Left forelimb (tissue), 1 donor: Measurements from ENCODE around the gene SIL1.

Experiments
- DNase-seq: peaks from one replicate; pipeline ENCODE4 v3.0.0-alpha.2; 2018; ENCODE audit warnings: low spot score

The SIL1 gene

DNA sequence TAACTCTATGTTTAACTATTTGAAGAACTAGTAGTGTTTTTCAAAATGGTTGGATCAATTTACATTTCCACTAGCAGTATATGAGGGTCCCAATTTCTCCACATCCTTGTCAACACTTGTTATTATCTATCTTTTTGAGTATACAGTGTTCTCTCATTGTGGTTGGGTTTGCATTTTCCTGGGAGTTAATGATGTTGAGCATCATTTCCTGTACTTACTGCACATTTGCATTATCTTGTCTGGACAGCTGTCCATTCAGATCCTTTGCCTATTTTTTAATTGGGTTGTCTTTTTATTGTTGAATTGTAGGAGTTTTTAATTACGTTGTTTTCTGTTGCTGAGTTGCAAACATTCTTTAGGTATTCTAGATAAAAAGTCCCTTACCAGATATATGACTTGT, 219.6 kb downstream of the SIL1 start:
- DNase-seq: no peak

GRCh38 chr5:138978080-138978479, 220.1 kb downstream of the SIL1 start:
- DNase-seq: no peak

DNA sequence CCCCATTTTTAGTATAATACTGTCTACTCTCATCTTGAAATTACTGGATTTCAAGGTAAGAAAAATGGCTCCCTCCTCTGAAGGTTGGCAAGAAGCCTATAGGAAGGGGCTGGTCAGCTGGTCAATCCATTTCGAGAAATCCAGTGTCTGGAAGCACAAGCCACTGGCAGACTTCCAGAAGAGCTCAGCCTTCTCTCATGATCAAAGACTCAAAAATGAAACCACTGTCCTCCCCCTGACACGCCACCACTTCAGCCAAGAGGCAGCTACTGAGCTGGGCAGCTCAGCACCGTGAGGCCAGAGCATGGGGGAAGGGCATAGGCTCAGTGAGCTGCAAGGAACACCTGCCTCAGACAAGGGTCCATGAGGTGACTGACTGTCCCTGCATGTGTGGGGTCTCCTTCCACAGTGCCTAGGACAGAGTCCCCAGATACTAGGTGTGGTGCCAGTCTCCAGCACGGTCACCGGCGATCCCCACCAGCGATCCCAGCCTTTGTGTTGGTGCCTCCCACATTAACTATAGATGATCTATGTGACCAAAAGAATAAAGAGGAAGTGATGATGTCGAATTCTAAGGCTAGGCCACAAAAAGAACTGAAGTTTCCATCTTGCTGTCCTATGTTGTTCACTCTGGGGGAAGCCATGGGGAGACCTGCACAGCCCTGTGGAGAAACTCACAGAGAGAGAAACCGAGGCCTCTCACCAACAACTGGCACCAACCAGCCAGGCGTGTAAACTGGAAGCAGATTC, 222.9 kb downstream of the SIL1 start:
- DNase-seq: no peak

GRCh38 chr5:138974227-138975063, 223.7 kb downstream of the SIL1 start:
- no peak for DNase-seq

DNA sequence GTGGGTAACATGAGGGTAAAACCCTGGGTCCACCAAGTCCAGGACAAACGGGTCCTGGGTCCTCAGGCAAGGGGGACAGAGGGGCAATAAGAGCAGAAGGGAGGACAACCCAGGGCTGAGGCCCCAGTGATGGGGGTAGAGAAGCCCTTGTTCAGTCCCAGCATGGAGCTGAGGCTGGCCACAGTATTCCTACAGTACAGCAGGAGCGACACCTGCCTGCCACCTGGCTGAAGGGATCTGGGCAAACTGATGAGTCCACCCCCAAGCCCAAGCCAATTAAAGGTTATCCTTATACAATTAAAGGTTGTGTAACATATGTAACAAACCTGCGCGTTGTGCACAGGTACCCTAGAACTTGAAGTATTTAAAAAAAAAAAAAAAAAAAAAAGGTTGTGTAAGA, 225.3 kb downstream of the SIL1 start:
- no peak for DNase-seq

GRCh38 chr5:138972230-138972629, 225.9 kb downstream of the SIL1 start:
- no peak for DNase-seq

DNA sequence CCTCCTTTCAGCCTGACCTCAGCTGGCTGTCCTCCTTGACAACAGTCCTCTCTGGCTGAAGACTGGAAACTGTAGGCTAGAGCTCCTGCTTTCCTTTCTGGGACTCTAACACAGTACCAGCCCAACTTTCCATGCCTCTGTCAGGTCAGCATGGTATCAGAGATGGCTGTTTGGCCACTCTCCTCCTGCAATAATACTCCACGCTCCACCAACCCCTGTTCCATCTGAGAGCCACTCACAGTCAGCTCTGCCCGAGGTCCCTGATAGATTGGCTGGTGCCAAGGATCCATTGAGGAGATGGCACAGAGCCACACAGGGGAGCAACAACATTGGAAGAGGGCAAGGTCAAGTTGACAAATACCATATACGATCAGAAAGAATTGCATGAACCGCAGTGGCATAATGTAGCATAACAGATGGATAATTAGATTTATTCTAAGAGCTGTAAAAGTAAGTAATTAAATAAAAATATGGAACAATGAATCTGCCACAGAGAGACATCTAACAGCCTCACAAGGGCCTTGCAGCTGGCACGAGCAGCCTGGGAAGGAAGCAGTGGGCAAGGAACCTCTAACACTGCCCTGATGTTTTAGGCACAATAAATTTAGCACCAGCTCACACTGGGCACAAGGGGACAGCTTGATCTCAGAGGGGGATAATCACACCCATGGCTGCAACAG, 228.7 kb downstream of the SIL1 start:
- DNase-seq: no peak

GRCh38 chr5:138968601-138969000, 229.6 kb downstream of the SIL1 start:
- DNase-seq: no peak

DNA sequence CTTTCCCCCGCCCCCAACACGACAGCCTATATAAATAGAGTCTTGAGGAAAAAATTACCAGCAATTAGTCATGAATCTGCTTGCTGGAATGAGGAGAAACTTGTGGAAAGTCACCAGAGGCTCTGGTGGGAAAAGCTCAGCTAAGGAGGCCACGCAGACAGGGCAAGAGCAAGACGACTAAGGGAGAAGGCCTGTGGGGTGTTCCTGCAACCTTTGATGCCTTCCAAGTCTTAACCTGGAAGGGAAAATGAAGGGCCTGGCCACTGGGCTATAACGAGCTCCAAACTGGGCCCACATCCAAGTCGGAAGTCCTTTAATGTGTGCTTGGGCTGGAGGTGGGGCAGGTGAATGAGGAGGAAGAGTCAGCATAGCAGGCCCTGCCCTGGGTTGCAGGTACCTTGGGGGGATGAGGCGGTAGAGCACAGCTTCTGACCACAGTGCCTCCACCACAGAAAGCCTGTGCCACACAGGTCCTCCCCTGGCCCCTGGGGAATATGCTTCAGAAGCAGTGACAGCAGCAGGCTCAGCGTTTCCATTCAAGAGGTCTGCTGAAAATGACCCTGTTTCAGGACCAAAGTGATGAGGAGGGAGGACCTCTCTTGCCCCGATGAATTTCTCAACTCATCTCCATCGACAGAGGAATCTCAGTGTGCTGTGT, 230.2 kb downstream of the SIL1 start:
- no peak for DNase-seq

- DNase-seq: no peak
Observed at GRCh38 chr5:138966236-138966985, 231.8 kb downstream of the SIL1 start.

DNA sequence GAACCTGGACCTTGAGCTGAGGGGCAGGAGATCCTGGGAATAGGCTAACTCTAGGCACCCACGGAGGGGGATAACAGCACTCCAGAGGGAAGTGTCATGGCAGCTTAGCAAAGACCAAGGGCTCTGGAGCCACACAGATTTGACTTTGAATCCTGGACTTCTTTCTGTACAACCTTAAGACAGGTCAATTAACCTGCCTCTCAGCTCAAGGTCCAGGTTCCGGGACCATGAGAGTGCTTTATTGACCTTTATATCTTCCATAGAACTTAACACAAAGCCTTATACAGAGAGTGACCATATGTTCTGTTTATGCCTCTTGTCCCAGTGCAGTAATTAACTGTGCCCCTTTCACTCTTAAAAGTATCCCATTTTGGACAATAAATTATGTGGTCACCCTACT, 232.5 kb downstream of the SIL1 start:
- DNase-seq: no peak

DNA sequence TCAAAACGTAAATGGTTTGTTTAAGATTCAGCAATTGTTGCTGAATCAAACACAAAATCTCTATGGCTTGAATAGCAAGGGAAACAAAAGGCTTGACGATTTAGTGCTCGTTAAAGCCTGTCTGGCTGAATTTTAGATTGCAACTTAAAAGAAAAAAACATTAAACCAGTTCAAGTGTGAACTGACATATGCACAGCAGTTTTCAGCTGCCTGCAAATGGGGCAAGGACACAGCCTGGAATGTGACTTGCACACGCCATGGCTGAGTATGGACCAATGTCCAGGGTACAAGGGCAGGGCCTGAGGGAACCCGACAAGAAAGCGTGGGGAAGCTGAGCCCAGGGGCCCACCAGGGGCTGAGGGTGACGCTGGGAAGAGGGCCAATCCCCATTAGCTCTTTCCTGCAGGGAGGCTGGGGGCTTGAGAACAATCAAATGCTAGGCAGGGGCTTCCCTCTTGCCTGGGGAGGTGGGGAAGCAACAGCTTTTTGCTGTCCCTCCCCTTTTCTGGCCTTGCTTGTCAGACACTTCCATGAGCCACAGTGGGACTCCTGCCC, 233.4 kb downstream of the SIL1 start:
- DNase-seq: no peak

- DNase-seq: no peak
Observed at GRCh38 chr5:138963763-138964371, 234.3 kb downstream of the SIL1 start.

DNA sequence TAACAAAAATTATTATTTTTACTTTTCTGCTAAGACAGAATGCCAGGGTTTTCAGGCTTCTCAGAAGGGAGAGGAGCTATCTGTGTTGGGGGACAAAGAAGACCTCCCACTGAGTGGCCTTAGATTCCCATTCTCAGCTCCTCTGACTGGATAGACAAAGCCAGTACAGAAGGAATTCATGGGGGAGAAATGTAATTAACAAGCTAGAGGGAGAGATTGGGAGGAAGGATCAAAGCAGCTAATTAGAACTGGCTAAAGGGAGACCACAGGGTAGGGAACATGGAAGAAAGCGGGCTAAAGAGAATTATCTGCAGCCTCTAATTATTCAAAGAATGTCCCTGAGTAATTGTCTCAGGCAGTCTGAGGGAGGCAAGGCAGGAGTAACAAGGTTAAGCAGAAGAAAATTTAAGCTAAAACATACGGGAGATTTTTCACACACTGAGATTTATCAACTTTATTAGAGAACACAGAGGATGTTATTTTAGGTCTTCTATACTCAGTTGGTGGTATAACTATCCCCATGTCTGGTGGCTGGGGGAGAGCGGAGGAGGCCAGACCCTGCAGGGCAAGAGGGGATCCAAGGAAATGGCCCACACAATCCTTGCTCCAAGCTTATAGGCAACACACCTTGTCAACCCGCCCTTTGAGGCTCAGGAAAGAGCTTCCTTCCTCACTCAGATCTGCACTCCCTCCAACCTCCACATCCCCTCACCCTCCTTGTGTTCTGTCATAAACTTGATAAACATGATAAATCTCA, 235.4 kb downstream of the SIL1 start:
- DNase-seq: peak; percentile 23

DNA sequence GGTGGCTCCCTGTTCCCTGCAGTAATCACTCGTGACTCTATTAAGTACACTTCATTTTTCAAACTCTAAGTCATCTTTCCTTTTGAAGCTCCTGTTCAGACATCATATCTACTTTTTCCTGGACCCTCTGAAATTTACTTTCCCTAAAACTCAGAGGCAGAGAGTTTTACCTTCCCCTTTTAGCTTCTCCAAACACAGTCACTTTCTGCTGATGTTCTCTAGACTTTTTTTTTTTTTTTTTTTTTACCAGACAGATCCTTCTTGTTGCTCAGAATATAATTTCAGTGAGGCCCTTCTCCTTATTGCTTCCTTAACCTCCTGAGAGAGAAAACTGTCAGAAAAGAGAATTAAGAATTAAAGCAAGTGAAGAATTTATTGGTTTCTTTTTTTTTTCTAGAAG, 236.4 kb downstream of the SIL1 start:
- no peak for DNase-seq

GRCh38 chr5:138961221-138961620, 236.9 kb downstream of the SIL1 start:
- no peak for DNase-seq

DNA sequence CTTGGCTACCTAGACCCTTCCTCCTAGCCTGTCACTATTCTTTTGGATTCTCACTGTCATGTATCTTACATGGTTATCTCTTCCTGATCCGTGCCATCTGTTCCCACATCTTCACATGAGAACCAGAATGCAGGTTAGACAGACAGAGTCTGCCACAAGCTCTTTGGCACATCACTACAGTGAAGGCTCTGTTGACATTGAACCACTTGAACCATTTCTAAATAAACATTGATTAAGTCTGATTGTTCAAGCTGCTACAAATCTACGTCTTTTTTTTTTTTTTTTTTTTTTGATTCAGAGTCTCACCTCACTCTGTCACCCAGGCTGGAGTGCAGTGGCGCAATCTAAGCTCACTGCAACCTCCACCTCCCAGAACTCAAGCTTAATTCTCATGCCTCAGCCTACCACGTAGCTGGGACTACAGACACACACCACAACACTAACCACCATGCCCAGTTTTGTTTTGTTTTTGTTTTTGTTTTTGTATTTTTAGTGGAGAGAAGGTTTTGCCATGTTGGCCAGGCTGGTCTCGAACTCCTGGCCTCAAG, 237.9 kb downstream of the SIL1 start:
- DNase-seq: no peak

GRCh38 chr5:138956801-138957200, 241.4 kb downstream of the SIL1 start:
- peak; percentile 42 for DNase-seq

DNA sequence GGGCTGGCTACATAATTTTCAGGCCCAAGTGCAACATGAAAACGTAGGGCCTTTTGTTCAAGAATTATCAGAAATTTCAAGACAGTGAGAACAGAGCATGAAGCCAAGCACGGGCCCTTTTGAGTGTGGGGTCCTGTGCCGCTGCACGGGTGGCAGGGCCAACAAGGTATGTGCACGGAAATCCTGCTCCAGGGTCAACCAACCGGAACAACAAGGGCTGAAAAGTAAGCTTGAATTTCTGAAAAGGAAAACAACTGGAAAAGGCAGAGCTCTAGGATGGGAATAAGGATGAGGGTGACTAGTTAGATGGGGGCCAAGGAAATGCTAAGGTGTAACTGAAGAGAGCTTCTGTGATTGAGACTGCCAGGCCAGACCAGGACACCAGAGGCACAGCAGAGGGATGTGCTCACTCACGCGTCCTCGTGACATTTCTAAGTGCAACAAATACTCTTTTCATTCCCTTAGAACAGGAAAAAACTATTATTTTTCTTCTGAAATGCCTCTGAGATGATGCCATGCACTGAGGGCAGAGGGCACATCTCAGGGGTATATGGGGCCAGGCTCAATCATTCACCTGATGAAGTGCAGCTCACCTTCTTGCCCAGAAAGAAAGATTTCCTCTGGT, 242.4 kb downstream of the SIL1 start:
- no peak for DNase-seq
